SK-N-MC (cell line): ENCODE results near the gene LRP6.

Experiments used
- EZH2 ChIP-seq: fragments of 200-600 bp; sonication (generic); IDR thresholded peaks from one replicate; pipeline ENCODE4 v1.6.1; 2017; ENCODE audit warnings: antibody characterized with exemption
- POLR2AphosphoS5 ChIP-seq: IDR thresholded peaks from 2 replicates; pipeline ENCODE4 v1.6.1; 2012; ENCODE audit warnings: mild to moderate bottlenecking, low read depth, low read length, borderline replicate concordance

DNA sequence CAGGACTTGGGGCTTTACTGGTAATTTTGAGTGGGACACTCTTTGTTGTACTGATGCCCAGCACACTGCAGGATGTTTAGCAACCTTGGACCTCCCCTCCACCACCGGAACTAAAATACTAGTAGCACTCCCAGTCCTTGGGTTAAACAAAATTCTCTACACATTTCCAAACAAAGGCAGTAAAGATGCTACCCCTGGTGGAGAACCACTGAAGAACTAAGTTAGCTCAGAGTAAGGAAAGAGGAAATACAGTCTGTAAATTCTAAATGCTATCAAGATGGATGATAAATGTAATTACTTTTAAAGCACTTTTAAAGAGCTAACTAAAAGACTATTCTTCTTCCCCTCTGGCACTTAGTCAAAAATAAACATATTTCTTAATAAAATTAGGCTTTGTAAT lies 64.1 kb downstream of the LRP6 start:
- TF ChIP-seq POLR2AphosphoS5: no peak
- TF ChIP-seq EZH2: no peak
